GM19351 (cell line): Measurements from ENCODE around the gene AHSA1.

Source experiments
- ATAC-seq: cut with Tn5 transposase; IDR thresholded peaks from one replicate; pipeline ENCODE4 v1.9.1; 2021; ENCODE audit warnings: mild to moderate bottlenecking, moderate library complexity; ENCODE audit not compliant: unreplicated experiment

AHSA1 gene

DNA sequence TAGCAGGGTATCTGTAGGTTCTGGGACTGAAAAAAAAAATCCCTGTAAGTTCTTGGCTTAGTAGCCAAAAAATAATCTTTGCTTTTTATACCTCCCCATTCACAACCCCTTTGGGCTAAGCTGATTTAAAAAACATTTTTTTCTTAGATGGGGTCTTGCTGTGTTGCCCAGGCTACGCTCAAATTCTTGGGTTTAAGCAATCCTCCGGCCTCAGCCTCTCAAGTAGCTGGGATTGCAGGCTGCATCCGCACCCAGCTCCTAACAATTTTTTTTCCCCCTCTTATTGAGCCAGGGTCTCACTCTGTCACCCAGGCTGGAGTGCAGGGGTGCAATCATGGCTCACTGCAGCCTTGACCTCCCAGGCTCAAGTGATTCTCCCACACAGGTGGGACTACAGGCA lies 49.9 kb downstream of the AHSA1 start:
- ATAC-seq: no peak

DNA sequence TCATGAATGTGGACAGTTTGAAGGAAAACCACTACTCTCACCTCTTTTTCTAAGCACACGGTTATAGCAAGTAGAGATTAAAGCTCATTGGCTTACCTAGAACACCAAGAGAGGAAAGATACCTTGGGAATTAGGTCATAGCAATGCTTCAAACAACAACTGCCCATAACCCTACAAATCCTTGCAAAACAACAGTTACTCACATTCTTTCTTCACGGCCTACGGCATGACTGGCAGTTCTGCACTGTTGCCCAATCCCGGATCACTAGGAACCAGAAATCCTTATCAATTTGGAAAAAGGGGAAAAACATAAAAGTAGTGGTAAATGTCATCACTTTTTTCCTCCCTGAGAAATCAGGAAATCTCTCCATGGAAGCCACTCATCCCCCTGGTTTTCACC lies 50.4 kb downstream of the AHSA1 start:
- no peak for ATAC-seq

DNA sequence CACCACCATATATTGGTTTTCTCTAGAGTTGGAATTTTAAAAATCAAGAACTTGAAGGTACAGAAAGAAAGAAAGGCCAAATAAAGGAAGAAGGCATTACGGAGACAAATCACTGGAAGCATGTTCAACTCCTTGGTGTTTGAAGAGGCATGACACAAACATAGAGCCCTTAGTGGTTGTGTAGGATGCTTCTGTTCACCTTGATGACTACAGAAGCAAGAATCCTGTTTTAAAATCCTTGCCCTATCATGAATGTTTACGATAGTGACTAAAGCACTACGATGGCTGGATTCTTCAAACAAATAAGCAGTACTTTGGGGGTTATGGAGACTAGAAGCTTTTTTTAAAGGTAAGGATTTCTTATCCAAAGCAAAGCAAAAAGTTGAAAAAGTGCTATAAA lies 51.0 kb downstream of the AHSA1 start:
- no peak for ATAC-seq

DNA sequence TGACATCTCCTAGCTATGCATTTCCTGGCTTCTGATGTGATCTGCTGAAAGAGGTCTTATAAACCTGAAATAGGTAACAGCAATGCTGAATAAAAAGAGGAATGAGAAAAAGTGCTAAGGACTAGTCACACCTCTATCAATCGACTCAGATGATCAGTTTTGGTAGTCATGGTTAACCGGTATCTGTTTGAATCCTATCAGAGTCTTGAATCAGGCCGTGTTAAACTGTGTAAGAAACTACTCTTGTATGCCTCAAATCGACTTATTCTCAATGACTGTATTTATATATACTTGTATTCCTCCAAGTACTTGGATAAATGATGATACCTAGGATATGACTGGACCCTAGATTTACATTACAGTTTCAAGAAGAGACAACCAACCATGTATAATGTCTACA lies 51.5 kb downstream of the AHSA1 start:
- ATAC-seq: no peak

DNA sequence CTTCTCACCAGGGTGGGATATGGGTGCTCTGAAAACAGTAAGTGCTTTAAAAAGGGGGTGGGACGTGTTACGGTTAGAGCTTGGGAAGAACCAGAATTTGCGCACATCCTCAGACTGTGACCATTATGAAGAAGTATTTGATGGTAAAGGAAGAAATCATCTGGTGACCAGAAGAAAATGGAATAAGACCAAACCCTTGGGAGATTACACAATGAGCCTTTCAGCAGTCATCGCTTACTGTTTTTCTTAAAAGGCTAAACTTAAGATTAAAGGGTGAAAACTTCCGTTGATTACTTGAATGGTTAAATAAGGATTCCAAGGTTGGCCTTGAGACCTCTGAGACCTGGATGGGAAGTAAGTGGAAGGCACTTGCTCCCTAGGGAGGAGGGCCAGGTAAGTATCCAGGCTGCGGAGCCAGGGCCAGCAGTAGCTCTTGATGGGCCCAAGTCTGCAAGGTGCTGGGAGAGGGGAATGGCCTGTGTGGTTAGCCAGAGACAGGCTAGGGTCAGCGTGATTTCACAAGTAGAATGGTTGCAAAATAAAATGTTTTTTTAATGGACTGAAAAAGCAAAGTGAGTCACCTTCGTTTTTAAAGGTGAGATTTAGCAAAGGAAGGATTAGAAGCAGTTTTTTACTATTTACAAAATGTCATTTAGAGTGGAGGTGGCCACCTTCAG lies 53.7 kb downstream of the AHSA1 start:
- no peak for ATAC-seq

DNA sequence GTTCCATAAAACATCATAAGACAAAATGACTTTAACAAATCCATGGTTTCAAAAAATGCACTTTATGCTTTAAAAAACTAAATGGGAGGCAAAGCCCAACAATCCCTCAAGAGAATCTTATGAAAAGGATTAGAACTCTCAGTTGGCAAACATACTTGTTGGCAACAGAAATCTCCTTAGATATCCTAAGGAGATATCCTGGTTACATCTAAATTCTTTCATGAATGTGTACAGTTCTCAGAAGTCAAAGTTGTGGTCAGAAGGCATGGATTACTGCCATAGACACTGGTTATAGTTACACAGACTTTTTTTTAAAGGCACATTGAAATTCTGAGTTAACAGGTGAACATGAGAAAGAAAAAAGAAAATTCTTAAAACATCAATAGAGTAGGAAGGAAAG lies 58.2 kb downstream of the AHSA1 start:
- ATAC-seq: no peak
